GM19240 (cell line): ENCODE measurements around the gene CYS1.

Experiments
- DNase-seq: peaks from one replicate; pipeline ENCODE4 v3.0.0; 2011; ENCODE audit warnings: low spot score; ENCODE audit not compliant: insufficient read length

CYS1 gene

DNA sequence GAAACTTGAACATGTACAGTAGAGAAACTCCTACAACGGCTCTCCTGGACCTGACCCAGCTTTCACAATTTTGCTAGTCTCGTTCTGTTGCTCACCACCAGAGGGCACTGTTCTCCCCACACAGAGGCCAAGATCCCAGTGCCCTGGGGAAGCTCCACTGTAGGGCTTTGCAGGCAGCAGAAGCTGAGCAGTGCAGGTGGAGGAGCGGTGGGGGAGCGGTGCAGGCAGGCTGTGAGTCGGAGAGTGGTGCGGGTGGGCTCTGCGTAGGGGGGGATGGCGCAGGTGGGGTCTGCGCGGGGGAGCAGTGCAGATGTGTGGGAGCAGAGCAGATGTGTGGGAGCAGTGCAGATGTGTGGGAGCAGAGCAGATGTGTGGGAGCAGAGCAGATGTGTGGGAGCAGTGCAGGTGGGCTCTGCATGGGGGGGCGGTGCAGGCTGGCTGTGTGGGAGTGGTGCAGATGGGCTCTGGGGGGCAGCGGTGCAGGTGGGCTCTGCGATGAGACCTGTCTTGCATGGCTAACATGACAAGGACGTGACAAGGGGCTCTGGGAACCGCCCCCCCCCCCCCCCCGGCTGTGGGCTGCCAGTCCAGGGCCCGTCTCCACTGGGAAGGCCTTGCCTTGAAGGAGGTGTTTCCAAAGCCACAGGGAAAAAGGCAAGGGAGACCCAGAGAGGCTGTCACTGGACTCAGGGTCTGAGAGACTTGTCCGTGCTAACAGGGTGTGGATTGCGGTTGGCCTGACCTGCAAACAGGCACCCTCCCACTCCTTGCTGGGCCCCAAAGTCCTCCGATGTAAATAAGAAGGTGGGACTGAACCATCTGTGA is 7.3 kb downstream of the CYS1 start:
- peak; percentile 88 for DNase-seq

DNA sequence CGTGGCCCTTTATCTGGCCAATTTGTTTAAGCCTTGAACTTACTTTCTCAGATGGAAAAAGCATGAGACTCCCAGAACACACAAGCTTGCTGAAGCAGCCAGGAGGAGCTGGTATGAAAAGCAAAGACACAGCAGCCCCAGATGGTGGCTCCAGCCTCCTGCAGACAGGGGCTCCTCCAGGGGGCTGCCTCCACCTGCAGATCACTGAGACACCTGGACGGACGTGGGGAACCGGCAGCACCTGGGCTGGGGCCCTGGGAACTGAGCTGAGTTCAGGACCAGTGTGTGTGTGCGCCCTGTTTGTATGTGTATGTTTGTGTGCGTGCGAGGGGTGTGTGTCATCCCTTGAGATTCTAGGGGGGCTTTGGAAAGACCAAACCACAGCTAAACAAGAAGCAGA is 8.6 kb downstream of the CYS1 start:
- no peak for DNase-seq

DNA sequence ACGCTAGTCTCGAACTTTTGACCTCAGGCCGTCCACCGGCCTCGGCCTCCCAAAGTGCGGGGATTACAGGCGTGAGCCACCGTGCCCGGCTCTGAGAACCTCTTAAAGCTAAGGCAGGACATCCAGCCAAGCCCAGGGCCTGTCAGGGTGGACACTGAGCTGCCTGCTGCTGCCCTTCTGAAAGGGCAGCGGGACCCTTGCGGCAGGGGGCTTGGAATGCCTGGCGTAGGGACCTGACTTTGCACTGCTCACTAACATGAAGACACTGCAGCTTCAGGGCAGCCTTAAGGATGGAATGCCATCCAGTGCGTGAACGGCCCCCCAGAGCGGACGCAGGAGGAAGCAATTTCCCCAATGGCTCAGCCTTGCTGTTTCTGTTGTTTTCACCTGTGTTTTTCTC is 9.0 kb downstream of the CYS1 start:
- no peak for DNase-seq

DNA sequence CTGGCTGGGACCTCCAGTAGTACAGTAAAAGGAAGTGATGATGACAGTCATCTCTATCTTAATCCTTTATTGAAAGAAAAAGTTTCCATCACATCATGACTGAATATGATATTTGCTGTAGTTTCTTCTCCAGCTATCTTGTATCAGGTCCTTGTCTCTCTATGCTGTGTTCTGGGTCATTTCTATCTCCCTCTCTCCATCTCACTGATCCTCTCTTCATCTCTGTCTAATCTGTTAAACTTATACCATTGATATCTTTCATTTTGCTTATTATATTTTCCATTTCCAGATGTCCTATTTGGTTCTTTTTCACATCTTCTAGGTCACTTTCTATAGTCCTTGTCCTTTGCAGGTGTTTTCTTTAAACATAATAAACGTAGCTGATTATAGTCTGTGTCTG is 12.3 kb downstream of the CYS1 start:
- DNase-seq, result no peak

DNA sequence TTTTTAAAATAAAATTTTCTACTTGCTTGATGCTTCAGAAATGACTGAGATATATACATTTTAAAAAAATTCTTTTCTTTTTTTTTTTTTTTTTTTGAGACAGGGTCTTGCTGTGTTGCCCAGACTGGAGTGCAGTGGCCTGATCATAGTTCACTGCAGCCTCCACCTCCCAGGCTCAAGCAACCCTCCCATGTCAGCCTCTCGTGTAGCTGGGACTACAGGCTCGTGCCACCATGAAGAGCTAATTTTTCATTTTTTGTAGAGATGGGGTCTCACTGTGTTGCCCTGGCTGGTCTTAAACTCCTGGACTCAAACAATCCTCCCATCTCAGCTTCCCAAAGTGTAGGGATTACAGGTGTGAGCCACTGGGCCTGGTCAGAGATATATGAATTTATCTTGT is 12.9 kb downstream of the CYS1 start:
- DNase-seq, result no peak

DNA sequence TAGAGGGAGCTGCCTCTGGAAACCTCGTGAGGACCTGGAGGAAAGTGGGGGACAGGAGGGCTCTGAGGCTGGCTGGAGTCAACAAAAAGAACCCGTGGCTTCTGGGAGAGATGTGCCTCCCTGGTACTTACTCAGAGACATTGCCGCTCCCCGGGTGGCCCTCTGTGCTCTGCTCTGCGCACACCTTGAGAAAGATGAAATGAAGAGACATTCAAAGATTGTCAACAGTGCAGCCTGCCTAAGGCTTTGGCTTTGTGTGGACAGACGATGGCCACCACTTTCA is 14.5 kb downstream of the CYS1 start:
- no peak for DNase-seq

DNA sequence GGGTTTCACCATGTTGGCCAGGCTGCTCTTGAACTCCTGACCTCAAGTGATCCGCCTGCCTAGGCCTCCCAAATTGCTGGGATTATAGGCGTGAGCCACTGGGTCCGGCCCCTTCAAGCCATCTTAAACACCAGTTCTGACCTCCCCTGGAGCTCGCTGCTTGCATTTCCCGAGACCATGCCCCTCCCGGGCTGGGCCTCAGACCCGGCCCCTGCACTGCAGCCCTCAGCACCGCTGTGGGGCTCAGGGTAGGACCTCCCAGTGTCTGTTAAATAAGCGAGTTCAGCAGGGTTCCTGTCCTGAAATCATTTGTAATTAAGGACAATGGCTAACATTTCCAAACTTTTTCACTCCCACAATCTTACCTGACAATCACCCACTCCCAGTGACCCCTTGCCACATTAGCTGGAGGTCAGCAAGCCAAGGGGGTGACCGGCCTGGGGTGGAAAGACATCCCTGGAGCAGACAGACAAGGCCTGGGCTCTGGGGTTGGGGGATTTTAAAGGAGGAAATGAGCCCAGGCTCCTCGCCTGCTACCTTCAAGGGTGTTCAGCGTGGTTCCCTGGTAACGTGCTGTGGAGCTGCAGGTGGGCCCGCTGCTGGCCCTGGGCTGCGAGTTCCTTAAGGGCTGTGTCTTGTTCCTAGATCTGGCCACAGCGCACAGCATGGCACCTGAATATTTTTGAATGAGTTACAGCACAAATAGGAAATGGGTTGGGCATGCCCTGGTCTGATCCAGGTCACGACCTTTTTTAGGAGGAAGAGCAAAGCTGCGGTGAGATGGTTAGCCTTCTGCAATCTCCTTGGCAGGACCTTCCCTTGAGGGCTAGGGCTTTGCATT is 15.1 kb downstream of the CYS1 start:
- no peak for DNase-seq

DNA sequence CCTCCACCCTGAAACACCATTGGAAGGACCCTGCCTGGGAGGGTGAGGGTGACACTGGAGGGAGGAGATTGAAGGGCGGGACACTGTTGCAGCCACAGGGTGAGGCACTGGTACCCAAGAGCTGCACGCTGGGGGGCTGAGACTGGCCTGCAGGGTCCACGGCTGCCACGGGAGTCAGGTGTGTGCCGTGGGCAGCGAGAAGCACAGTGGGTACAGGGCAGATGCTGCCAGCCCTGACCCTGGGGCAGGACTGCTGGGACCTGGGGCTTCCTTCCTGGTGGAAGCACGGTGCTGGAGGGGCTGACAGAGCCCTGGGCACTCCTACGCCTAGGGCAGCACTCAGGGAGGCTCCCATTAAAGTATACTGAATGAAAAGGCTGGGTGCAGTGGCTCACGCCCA is 16.6 kb downstream of the CYS1 start:
- no peak for DNase-seq

DNA sequence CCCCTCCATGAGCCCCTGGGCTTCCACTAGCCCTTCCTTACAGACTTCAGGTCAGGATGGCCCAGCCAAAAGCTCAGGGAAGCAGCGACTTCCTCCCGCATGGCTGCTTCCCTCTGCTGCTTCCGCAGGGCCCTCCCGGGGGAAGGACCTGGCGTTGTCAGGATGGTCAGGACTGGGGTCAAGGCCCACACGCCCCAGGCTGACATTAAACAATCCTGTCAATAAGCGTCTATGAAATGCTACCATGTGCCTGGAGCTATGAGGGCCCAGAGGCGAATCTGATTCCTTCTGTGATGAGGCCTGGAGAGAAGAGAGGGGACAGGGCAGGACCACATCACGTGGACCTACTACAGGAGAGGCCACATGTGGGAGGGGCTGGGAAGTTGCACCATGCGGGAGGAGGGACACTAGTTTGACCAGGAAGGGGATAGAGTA is 17.3 kb downstream of the CYS1 start:
- no peak for DNase-seq

DNA sequence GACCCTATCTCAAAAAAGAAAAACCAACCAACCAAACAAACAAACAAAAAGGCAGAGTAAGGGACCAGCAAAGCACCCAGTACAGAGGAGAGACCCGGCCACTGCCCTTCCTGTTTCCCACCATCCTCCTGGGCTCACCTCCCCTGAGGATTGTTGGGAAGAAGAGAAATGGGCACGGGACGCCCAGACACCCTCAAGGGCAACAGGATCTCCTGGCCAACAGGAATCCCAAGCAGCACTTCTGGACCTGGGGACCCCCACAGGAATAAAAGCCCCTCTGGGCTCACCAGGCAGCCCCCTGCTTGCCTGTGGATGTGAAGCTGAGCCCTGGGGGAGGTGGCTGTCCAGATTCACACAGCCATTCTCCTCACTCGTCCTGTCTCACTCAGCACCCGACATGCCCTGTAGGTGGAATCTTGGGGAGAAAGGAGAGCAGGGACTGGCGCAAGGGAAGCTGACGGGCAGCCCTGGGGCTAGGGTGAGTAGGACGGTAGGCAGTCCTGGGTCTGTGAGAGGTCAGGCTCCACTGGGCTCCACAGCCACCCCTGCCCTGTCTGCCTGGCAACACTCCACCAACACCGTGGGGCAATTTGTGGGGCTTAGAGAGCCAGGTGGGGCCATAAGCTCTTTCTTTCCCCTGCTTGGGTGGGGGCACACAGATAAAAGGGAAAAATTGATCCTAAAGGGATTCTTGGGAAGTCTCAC is 18.8 kb downstream of the CYS1 start:
- DNase-seq, result no peak

DNA sequence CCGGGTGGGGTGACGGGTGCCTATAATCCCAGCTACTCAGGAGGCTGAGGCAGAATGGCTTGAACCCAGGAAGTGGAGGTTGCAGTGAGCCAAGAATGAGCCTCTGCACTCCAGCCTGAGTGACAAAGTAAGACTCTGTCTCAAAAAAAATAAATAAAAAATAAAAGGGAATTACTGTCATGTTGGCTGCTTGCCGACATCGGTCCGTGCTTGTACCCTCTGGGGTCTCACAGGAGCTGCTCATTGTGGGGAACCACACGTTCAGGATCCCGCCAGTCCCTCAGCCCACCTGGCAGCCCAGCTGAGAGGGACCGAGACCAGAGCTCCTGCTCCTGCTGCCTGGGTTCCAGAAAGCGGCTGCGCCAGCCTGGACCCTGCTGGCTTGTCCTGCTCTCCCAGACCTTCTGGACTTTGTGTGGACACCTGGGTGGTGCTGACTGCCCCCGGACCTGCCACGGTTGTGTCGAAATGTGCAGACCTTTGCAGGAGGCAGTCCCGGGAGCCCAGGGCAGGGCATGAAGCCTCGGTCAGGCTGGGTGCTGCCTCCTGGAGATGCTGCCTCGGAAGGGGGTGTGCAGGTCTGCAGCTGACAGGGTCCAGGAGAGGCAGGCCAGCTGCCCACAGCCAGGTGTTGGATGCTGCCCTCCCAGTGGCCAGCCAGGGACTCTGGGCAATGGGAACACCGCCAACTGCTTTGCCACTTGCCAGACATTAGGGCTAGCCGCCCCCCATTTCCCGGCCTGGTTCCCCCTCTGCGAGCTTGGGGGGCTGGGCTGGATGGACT is 20.5 kb downstream of the CYS1 start:
- no peak for DNase-seq

DNA sequence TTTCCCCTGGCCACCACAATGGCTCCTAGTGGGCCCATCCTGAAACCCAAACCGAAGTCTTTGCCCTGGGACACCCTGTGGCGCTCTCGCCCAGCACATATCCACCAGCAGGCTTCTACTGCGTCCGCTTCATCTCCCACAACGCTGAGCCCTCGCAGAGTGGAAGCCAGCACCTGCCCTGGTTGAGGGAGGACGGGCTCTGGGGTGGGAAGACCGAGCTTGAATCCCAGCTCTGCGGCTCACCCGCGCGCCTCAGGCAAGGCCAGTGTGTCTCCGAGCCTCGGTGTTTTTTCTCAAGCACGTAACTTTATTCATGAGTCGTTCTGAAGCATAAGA is 21.2 kb downstream of the CYS1 start:
- no peak for DNase-seq

DNA sequence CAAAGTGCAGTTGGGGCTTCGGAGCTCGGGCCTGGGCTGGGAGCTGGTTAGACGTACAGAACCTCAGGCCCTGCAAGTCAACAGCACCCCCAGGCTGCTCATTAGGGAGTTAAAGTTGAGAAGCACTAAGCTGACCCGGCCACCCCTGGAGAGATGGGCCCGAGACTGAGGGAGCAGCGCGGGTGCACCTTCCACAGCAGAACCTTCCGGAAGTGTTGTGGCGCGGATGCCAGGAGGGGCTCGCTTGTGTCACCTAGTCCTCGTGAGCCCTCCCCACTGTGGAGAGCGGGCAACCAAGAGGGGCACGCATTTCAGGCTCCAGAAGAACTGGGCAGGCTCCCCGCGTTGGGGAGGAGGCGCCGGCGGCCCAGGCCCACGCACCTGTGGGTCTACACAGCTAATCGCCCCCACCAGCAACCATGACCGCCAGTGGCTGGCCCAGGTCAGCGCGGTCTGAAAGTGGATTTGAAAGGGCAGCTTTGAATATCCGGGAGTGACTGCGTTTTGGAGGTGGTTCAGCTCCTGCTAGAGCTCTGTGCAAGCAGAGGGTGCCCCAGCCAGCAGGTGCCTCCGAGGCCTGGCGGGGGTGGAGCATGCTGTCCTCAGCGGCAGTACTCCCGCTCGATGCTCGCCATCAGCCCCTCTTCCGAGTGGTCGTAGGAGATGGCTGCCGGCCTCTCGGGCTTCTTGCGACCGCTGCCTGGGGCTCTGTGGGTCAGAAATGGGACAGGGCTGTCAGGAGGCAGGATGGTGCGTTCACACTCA is 21.8 kb downstream of the CYS1 start:
- DNase-seq, result no peak

DNA sequence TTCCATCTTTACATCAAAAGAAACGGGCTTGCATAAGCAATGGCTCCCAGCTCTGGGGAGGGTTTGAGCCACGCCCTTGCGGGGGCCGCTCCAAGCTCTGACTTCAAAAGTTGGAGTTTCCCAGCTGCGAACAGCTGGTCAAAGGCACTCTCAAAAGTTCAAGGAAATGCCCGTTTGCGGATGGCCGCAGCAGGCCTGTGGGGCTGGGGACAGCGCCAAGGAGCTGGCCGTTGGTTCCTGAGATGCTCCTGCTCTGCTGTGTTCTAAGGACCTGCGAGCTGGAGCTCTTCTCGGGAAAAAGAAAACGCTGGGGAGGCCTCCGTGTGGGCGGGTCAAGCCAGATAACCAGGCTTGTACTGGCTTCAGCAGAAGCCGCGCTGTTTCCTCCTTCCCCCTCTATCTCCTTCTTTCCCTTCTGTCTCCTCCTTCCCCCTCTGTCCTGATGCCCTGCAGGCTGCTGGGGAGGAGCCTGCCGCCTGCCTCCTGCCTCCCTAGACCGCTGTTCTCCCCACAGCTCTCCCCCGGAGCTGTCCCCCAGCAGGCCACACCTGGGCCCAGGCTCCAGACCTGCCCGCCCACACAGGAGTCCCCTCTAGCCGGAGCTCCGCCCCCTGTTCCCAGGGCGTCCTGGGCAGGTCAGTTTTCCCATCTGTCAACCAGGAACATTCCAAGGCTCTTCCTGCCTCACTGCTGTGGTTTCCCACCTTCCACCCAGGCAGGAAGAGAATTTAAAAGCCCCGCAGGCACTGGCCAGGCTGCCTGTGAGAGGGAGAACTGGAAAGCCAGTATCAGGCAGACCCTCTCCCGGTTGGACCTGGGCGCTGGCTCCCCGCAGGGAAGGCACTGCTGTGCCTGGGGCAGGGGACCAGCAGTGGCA is 22.7 kb downstream of the CYS1 start:
- no peak for DNase-seq

DNA sequence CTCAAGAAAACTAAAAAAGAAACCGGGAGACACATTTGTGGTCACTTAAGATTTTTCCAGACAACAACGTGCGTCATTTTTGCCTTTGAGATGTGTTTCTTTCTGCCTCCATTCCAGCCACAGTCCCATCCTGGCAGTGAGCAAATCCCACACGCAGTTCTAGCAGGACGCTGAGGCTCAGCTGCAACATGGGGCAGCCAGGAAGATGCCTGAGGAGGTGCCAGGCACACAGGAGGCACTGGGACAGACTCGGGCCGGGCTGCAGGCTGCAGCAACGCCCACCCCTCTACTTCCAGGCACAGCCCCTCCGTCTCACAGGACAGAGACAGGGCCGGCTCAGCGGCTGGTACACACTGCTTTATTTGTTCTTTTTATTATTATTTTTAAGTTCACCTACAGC is 23.8 kb downstream of the CYS1 start:
- DNase-seq, result no peak

DNA sequence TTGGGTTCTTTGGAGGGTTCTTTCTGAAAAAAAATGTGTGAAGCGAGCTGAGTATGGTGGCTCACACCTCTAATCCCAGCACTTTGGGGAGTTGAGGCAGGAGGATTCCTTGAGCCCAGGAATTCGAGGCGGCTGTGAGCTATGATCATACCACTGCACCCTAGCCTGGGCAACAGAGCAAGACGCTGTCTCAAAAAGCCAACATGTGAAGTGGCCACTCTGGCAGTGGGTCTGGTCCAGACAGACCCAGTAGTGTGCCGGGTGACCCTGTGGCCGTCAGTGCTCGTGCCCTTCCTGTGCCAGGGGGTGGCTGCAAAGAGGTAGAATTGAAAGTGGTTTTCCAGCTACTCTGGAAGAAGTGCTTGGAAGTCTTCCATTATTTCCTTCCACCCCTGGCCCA is 25.2 kb downstream of the CYS1 start:
- no peak for DNase-seq

DNA sequence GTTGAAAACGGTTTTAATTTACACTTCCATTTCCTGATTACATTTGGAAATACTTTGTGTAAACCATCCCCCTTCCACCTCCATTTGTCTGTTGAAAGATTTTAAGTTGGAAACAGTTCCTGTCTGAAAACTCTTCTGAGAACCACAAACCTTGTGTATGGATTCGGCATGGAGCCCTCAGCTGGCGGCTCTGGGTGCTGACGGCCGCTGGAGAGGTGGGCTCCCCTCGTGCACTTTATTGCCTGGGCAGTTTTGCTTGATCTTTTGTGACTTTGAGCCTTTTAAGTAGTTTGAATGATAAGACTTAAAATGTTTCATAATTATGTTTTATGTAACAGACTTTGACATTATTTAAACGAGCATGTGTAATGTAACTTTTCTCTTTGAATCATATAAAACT is 25.8 kb downstream of the CYS1 start:
- no peak for DNase-seq

DNA sequence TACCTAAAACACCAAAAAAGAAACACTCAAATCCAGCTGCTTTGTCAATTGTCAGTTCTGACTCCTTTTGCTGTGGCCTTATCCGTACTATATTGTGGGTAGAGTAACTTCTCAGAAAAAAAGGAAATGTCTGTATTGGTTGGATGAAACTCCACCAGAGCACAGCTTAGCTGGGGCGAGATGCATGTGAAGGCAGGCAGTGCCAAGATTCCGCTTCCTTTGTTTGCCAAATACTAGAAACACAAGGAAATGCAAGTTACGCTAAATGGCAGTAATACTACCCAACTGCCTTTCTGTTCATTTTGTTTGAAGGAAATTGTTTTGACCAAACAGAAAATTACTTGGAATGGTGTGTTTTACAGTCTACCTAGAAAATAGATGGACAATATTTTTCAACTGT is 26.9 kb downstream of the CYS1 start:
- no peak for DNase-seq

DNA sequence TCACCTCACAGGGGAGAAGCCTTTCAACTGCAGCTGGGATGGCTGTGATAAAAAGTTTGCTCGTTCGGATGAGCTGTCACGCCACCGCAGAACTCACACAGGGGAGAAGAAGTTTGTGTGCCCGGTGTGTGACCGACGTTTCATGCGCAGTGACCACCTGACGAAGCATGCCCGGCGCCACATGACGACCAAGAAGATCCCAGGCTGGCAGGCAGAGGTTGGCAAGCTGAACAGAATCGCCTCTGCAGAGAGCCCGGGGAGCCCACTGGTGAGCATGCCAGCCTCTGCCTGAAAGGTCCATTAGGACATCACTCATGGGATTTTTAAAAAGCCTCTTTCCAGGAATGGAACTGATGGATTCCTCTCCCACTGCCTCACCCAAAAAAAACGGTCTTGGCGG is 28.0 kb downstream of the CYS1 start:
- no peak for DNase-seq
